Colon (tissue), 2 donors: ENCODE measurements around the gene C1orf122.

Source experiments
- FAIRE-seq: peaks from 2 replicates; lab custom pipeline; 2012; peaks lifted over from hg19 to GRCh38; lab: Jason Lieb, UNC
- donor health status: control.
- donor health status: control.

C1orf122 gene

DNA sequence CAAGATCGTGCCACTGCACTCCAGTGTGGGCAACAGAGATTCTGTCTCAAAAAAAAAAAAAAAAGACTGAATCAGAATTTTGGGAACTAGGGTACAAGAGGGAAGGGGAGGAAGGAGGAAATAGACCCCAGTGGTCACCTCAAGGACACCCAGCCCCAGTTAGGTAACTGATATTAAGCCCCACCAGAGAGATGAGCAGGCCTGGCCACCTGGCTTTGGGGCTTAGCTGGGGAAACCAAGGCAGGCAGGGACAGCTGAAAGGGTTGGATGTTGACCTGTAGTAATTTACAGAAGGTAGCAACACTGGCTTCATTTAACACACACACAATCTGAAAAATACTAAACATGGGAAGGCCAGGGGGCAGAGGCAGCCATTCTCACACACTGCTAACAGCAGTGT, 5.2 kb upstream of the C1orf122 start:
- no peak for FAIRE-seq

DNA sequence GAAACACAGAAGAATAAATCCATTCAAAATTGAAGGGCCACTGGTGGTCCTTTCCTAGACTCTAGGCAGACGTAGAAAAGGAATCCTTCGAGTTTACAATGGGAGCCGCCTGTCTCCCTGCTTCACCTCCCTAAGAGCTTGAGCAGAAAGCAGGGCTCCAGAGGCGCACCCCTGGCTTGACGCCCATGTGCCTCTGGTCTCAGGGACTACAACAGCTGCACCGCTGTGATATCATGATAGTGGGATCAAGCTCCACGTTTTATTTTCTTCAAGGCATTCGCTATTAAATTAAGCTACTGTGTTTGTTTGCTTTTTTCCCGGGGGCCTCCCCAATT, 403 bp upstream of the C1orf122 start:
- FAIRE-seq, result no peak

DNA sequence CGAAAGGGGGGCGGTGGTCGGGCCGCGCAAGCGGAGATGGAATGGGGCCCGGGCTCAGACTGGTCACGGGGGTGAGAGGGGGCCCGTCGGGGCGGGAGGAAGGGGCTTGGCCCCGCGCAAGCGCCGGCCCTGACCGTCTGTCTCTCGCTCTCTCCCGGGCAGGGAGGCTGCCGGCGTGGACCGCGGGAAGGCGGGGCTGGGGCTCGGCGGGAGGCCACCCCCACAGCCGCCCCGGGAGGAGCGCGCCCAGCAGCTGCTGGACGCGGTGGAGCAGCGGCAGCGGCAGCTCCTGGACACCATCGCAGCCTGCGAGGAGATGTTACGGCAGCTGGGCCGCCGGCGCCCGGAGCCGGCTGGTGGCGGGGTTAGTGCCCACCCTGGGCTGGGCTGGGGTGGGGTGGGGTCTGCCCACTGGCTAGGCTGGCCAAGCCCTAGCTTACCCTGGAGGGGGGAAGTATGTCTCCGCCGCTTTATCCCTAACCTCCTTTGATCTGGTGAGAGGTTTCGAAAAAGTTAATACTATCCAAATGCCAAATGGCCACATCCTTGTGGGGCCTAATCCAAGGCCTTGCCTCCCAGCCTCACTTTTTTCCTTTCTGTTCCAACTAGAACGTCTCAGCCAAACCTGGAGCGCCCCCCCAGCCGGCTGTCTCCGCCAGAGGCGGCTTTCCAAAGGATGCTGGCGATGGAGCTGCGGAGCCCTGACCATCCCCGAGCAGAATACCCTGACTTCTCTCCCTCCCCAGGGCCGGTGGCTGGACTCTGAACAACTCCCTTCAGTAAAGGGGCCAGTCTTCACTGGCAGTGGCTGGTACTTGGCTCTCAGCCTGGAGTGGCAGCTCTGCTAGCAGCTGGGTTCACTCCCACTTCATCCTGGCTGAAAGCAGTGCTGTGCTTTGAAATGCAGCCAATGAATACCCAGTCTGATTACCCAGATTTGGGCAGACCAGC, 1.1 kb downstream of the C1orf122 start:
- FAIRE-seq, result no peak

DNA sequence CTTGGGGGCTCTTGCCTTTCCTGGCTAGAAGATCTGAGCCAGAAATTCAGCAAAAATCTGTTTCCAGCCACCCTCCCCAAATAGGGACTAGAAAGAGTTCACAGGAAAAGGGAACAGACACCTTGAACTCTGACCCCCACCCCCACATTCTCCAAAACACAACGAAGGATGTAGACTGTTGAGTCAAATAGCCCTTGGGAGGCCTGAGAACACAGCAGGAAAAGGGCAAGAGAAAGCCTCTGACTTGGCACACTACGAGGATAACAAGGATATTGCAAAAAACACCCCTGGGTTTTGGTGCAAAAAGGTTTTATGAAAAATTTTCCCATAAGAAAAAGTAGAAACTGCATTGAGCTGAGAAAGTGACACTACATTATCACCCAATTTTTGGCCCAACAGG, 2.4 kb downstream of the C1orf122 start:
- no peak for FAIRE-seq

DNA sequence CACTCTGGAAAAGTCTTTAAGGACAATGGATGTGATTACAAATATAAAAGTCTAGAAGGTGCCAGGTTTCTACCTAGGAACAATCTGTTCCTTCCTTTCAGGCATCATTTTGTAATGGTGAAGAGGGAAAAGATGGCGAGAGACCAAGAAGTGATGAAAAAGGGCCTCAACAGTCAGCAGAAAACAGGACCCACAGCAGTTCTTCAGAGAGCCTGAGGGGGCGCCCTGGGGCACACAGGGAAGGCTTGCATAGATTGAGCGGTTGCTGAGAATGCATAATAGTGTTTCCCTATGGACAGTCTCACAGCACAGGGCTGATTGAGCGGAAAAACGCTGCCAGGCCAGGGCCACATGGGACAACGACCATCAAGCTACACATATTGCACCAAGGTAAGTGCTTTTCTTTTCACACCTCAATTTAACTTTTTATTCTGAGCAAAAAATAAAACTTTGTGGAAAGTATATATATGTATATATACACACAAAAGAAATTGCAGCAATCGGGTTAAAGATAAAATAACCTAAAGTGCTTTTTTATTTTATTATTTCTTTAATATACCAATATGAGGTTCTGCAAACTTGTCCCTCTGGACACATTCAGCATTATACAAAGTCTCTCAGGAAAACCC, 3.6 kb downstream of the C1orf122 start:
- FAIRE-seq, result no peak

DNA sequence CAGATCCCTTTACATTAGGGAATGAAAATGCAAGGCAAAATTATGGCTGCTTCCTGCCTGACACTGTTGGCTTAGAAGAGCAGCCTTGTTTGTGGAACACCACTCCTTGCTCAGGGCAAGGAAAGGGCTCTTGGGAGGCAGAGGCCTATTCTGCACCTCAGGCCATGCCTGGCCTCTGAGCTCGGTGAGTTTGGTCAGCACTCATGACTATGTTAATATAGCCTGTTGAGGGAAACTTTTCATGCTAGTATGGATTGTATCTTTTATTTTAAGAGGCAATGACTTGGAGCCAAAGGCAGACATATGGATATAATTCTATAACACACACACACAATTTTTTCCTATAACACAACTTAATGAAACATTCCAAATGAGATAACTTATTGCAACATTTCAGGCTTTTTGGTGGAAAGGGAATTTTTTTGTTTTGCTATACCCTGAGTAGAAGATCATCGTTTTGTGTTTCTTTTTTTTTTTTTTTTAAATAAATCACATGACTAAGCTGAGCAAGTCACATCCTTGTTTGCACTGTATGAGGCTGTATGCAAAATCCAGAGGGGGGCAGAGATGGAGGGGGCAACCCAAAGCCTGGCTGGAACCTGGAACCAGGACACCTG, 6.0 kb downstream of the C1orf122 start:
- no peak for FAIRE-seq

DNA sequence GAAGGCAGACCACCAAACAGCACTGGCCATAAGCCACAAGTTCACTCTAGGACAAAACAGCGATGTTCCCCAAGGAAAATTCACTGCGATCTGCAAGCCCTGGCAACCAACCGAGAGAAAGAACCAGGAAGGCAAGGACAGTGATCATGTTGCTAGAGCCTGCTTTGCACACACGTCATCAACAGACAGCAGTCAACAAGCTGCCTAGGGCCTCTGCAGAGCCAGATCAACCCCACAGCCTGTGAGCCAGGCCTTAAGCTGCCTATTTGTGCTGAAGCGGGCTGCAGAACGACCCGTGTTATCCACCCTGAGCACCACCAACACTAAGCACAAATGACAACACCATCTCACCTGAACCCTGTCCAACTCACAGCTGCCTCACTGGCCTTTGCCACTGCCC, 6.7 kb downstream of the C1orf122 start:
- no peak for FAIRE-seq

DNA sequence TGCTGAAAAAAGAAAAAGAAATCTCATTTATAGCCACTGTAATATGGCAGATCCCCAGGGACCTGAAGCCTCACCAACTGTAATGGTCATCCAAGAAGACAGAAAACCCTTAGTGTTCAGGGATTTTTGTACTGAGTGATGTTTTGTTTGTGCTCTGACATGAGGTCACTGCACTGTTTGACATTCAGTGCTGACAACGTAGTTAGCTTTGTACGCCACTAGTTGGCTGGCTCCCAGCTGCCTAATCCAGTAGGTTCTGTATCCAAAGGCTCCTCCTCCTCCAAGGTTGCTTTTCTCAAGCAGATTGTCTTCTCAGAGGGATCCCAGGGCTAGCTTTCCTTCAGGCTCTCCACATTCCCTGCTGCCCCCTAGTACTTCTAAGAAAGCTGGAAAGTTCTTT, 9.9 kb downstream of the C1orf122 start:
- FAIRE-seq, result no peak

DNA sequence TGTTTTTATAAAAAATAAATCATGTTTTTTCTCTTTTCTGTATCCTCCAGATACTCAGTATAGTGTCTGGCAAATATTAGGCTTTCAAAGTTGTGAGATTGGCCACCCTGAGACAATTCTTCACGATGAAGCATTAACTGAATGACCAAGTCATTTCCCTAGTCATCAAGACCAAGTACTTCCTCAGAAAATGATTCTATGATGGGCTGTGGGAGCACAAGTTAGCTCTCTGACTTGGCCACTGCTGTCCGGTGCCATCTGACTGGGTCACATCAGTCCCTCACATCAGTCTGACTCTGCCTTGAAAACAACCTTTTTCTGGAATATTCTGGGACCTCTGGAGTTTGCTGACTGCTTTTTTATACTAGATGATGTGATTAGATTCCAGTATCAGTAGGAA, 13.9 kb downstream of the C1orf122 start:
- no peak for FAIRE-seq

DNA sequence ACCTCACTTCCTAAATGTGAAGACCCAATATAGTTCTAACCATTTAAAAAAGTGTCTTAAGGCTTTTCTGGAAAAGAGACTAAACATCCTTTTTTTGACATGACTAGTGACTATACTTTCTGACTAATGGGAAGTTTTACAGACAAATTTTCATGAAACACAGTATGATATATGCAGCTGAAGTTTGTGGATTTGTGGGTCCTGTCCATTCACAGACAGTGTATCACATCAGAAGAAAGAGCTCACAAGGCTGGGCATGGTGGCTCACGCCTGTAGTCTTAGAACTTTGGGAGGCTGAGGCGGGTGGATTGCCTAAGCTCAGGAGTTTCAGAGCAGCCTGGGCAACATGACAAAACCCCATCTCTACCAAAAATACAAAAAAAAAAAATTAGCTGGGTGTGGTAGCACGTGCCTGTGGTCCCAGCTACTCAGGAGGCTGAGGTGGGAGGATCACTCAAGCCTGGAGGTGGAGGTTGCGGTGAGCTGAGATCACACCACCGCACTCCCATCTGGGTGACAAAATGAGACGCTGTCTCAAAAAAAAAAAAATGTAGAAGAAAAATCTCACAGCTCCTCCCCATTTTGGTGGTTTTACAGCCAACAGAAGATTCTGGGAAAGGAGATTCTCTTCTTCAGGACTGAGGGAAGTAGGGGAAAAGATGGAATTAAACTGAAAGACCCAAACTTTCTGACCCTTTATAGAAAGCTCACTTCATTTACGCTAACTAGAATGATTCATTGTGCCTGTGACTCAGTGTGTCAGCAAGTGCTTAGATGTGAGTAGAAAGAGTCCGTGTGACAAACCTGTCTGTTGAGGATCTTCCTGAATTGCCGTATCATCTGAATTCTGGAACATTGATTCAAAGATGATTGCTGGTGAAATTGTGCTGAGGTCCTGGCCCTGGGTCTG, 15.6 kb downstream of the C1orf122 start:
- no peak for FAIRE-seq

DNA sequence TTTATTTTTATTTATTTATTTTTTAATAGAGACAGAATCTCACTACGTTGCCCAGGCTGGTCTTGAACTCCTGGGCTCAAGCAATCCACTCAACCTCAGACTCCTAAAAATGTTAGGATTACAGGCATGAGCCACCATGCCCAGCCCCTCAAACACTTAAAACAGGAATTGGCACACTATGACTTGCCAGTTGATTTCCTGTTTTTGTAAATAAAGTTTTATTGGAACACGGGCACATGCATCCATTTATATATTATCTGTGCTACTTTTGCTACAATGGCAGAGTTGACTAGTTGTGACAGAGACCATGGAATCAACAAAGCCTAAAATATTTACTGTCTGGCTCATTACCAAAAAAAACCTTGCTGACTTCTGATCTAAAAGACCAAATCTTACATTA, 16.4 kb downstream of the C1orf122 start:
- FAIRE-seq, result no peak

DNA sequence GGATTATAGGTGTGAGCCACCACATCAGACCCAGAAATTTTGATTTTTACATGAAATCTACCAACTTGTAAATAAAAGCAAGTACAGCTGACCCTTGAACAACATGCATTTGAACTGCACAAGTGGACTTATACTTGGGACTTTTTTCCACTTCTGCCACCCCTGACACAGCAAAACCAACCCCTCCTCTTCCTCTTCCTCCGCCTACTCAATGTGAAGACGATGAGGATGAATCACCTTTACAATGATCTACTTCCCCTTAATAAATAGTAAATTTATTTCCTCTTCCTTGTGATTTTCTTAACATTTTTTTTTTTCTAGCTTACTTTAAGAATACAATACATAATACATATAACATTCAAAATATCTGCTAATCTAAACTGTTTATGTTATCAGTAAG, 17.9 kb downstream of the C1orf122 start:
- no peak for FAIRE-seq

DNA sequence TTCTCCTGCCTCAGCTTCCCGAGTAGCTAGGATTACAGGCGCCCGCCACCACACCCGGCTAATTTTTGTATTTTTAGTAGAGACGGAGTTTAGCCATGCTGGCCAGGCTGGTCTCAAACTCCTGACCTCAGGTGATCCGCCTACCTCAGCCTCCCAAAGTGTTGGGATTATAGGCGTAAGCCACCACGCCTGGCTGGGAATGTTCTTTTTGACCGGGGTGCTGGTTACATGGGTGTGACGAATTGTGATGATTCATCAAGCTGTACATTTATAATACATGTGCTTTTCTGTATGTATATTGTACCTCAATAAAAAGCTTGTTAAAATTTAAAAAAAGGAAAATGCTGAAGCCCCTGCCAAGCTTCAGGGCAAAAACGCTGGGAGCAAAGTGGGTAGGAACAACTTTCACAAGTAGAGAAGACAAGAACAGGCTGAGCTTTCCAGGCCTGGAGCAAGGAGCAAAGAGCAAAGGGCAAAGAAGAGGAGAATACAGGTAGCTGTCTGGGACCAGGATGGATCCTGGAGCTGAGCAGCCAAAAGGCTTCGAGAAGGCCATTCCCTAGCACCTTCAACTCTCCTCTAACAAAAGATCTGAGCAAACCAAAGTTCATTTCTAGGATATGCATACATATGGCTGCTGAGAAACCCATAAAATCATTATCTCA, 21.0 kb downstream of the C1orf122 start:
- FAIRE-seq, result no peak

DNA sequence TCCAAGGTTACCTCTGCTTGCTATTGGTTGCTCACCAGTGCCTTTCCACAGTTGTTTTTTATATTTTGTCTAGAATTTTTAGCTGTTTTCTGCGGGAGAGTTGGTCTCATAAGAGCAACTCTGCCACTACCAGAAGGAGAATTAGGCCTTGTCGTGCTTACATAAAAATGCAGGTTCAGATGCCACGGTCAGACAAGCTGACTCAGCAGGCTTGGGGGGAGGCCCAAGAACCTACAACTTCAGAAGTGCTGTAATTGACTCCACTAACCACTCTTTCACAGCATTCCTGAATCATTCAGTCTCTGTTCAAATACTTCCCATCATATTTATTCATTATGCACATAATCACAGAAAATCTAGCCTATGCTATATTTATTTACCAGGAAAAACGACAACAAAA, 23.5 kb downstream of the C1orf122 start:
- no peak for FAIRE-seq

DNA sequence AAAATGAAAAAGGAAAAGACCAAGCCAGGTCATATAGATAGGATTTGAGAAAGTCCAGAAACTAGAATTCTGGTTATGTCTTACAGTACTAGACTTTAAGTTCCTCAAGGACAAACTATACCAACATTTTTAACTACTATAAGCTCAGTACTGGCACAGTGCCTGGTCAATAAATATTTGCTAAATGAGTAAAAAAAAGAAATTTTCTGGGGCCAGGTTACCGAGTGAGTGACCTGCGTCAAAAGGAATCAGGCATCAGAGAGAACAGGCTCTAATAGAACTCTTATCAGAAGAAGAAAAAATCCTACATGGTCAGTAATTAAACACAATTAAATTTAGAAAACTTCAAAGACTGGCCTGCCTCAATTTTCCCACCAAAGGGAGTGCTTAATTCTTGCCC, 24.2 kb downstream of the C1orf122 start:
- no peak for FAIRE-seq

DNA sequence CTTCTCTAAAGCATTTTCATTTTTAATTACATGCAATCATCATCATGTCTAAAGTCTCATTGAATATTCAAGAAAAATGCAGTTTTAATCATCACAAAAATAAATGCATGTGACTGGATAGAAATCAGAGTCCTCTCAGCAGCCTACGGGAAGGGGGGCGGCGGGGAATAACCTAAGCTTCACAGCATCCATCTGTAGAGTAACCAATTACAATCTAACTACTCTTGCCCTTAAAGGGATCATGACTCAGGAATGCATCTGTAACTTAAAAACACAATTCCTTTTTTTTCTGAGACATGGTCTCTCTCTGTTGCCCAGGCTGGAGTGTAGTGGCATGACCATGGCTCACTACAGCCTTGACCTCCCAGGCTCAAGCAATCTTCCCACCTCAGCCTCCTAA, 29.2 kb downstream of the C1orf122 start:
- FAIRE-seq, result no peak

DNA sequence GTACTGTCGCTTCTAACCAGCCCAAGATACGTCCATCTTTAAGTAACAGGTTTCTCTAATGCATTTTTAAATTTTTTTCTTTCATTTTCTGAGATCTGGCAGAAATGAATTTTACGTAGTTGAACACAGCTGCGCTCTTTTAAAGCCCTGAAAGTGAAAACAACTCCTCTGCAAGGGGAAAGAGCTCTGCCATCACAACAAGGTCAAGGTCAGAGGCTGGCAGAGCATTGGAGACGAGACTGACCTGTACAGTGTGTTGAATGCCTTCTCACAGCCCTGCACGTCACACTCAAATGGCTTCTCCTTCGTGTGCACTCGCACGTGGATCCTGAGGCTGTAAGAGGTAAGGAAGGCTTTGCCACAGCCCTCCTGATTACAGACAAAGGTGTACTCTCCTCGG, 32.1 kb downstream of the C1orf122 start:
- no peak for FAIRE-seq

DNA sequence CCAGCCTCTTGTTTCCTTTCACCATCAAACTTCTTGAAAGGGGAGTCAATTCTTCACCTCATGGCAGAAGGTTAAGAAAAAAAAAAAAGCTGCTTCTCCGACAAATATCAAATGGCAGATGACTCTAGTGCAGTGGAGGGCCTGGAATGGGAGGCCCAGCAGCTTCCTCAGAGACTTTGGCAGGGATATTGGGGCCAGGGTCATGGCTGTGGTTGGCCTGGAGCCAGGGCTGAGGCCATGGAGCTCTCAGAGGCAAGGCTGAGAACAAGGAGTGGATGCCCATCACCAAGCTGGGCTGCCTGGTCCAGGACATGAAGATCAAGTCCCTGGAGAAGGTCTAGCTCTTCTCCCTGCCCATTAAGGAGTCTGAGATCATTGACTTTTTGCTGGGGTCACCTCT, 33.1 kb downstream of the C1orf122 start:
- no peak for FAIRE-seq

DNA sequence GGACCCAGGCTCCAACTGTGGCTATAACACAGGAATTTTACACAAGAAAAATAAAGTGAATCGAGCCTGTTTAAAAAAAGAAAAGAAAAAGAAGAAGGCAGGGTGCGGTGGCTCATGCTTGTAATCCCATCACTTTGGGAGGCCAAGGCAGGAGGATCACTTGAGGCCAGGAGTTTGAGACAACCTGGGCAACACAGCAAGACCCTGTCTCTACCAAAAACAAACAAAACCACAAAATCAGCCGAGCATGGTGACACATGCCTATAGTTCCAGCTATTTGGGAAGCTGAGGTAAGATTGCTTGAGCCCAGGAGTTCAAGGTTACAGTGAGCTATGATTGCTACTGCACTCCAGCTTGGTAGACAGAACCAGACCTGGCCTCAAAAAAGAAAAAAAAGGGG, 34.1 kb downstream of the C1orf122 start:
- FAIRE-seq, result no peak

DNA sequence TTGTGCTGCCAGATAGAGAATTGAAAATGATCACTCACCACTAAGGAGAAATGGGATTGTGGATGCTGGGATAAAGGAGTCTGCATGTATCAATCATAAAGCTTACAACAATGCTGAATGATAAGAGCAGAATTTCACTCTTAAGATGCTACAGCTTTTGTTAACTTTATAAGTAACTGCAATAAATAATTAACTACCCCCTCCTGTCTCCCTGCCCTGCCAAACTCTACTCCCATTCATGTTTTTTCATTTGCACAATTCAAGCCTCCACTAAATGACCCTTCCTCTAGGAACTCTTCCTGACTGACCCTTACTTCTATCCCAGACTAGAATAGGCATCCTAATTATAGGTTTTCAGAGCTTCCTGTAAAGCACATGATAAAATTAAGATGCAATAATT, 36.9 kb downstream of the C1orf122 start:
- no peak for FAIRE-seq

DNA sequence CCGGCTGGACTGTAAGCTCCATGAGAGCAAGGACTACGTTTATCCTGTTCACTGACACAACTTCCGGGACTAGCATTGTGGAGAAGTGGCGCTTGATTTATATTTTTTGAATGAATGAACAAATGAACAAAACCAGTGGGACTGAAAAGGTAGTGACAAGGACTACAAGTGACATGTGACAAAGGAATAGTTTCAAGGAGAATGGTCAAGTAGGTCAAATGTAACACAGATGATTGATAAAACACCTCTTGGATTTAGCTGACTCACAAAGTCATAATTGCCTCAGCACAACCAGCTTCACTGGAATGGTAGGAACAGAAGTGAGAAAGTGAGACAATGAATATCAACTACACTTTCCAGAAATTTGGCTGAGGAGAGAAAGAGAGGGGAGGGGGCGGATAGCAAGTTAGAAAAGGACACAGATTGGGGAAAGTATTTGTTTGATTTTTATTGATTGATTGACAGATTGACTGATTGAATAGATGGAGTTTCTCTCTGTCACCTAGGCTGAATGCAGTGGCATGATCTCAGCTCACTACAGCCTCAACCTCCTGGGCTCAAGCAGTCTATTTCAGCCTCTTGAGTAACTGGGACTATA, 37.6 kb downstream of the C1orf122 start:
- no peak for FAIRE-seq
